OCI-LY1 (cell line): Measurements from ENCODE around the gene COG2.

ENCODE experiments used
- CTCF ChIP-seq: fragments of 200-600 bp; sonication (generic), shearing (Covaris generic); IDR thresholded peaks from 2 replicates; pipeline ENCODE4 v1.5.1; 2017; ENCODE audit warnings: mild to moderate bottlenecking, antibody characterized with exemption, low read length, moderate library complexity, mixed read lengths
- EZH2 ChIP-seq: fragments of 200-600 bp; sonication (generic), shearing (Covaris generic); IDR thresholded peaks from 2 replicates; pipeline ENCODE4 v1.8.0; 2017; ENCODE audit warnings: borderline replicate concordance, mixed run types, mild to moderate bottlenecking, antibody characterized with exemption, low read length, moderate library complexity, mixed read lengths

GRCh38 chr1:230668227-230668626 is 25.9 kb downstream of the COG2 start:
- TF ChIP-seq CTCF (no peak), EZH2 (no peak)
